Measurements from ENCODE around the gene SMARCD3. TPM values are rescaled to one million over a fixed set of nuclear protein-coding genes. Genes with fewer than 3 reads are reported as not detected.

The SMARCD3 gene
- total RNA-seq, 4 donors from 2014 or later, result 25.3 to 43.4 (median 40.6) TPM

- Histone ChIP-seq H3K27ac (replicated peaks in 1 of 4) (no peak within 1 kb of the TSS), H3K4me1 (no peaks in the 10 kb centered on the region), H3K27me3 (peaks cover 0 to 16% (median 0%) of the 10 kb centered on the region in 4 donors), H3K9me3 (no peaks in the 10 kb centered on the region), H3K36me3 (peaks cover 25 to 36% (median 33%) of the 10 kb centered on the region in 4 donors), H3K4me3 (no peak within 1 kb of the TSS)
- intact Hi-C loops (cut with DNase I), result no loop called here
- 82% methylated on average over 17 of the region's 17 CpGs for WGBS
- TF ChIP-seq POLR2AphosphoS5 (IDR thresholded peaks at IDR 0.05) (no peak), EP300 (IDR thresholded peaks at IDR 0.05) (no peak), CTCF (IDR thresholded peaks at IDR 0.05) (no peak), POLR2A (IDR thresholded peaks at IDR 0.05; ENCODE audit: low read depth) (no peak)
- no peak for DNase-seq (ENCODE audit: extremely low spot score)
Observed at GRCh38 chr7:151210087-151210854, 38.2 kb downstream of the SMARCD3 start, which contains the start of gene H2BK1. TSS of gene H2BK1 (minus strand) at chr7:151210488. CDS start at chr7:151210318, 170 bp downstream.

- DNase-seq (ENCODE audit: extremely low spot score), result no peak
- peaks cover 19 to 29% (median 26%) of the 10 kb centered on the region in 4 donors for H3K36me3 ChIP-seq
- no peak overlapping the region for H3K27ac ChIP-seq (replicated peaks in 1 of 4)
- WGBS, result 88% methylated on average over 6 of the region's 6 CpGs
- intact Hi-C loops (cut with DNase I), result no loop called here
- no peaks in the 10 kb centered on the region for H3K4me1 ChIP-seq
- TF ChIP-seq EP300 (IDR thresholded peaks at IDR 0.05) (no peak), POLR2A (IDR thresholded peaks at IDR 0.05; ENCODE audit: low read depth) (no peak), POLR2AphosphoS5 (IDR thresholded peaks at IDR 0.05) (no peak), CTCF (IDR thresholded peaks at IDR 0.05) (no peak)
- peaks cover 0 to 23% (median under 1%) of the 10 kb centered on the region in 4 donors for H3K27me3 ChIP-seq
- H3K4me3 ChIP-seq, result no peak overlapping the region
- no peaks in the 10 kb centered on the region for H3K9me3 ChIP-seq
Observed at GRCh38 chr7:151209588-151209987, 38.9 kb downstream of the SMARCD3 start.

- TF ChIP-seq POLR2A (IDR thresholded peaks at IDR 0.05; ENCODE audit: low read depth) (no peak), CTCF (IDR thresholded peaks at IDR 0.05) (no peak), POLR2AphosphoS5 (IDR thresholded peaks at IDR 0.05) (no peak), EP300 (IDR thresholded peaks at IDR 0.05) (no peak)
- intact Hi-C loops (cut with DNase I), result no loop called here
- Histone ChIP-seq H3K27me3 (peaks cover 0 to 35% (median 2%) of the 10 kb centered on the region in 4 donors), H3K36me3 (peaks cover 6 to 17% (median 14%) of the 10 kb centered on the region in 4 donors), H3K27ac (replicated peaks in 1 of 4) (no peak overlapping the region), H3K4me3 (no peak overlapping the region), H3K9me3 (no peaks in the 10 kb centered on the region), H3K4me1 (no peaks in the 10 kb centered on the region)
- 74% methylated on average over 9 of the region's 9 CpGs for WGBS
- no peak for DNase-seq (ENCODE audit: extremely low spot score)
Observed at GRCh38 chr7:151208253-151208862, 40.1 kb downstream of the SMARCD3 start.

GRCh38 chr7:151207804-151208203 is 40.7 kb downstream of the SMARCD3 start:
- intact Hi-C loops (cut with DNase I), result no loop called here
- DNase-seq (ENCODE audit: extremely low spot score), result no peak
- WGBS, result 33% methylated on average over 1 of the region's 12 CpGs

More at GRCh38 chr7:151207804-151208203, 40.7 kb downstream of the SMARCD3 start:
- no peak overlapping the region for H3K4me3 ChIP-seq
- no peaks in the 10 kb centered on the region for H3K9me3 ChIP-seq
- TF ChIP-seq POLR2AphosphoS5 (IDR thresholded peaks at IDR 0.05), result no peak
- TF ChIP-seq CTCF (IDR thresholded peaks at IDR 0.05), result no peak
- TF ChIP-seq POLR2A (IDR thresholded peaks at IDR 0.05; ENCODE audit: low read depth), result no peak
- no peak for TF ChIP-seq EP300 (IDR thresholded peaks at IDR 0.05)
- H3K4me1 ChIP-seq, result no peaks in the 10 kb centered on the region
- no peak overlapping the region for H3K27ac ChIP-seq (replicated peaks in 1 of 4)
- peaks cover 0 to 41% (median 2%) of the 10 kb centered on the region in 4 donors for H3K27me3 ChIP-seq
- peaks cover under 1 to 11% (median 8%) of the 10 kb centered on the region in 4 donors for H3K36me3 ChIP-seq

Measured in esophagus muscularis mucosa (tissue), 4 donors.